ENCODE measurements around the gene HCN2. TPM values are rescaled to one million over a fixed set of nuclear protein-coding genes. Genes with fewer than 3 reads are reported as not detected.

HCN2 gene
- total and polyA plus RNA-seq, 2 of the 13 experiments (the other 11 are each of a cell fraction or from before 2014, with no cell fraction given) = 0.01 TPM; not detected in 1

- peak; percentile 76; the same call in 1 of the 2 replicates for TF ChIP-seq TBX2 (CRISPR knock-in tag; IDR thresholded peaks at IDR 0.05; ENCODE audit: borderline replicate concordance)
- no peak for TF ChIP-seq ZNF773 (CRISPR knock-in tag; IDR thresholded peaks at IDR 0.05; ENCODE audit: borderline replicate concordance)
- peak; percentile 29; the same call in 1 of the 2 replicates for TF ChIP-seq ZNF460 (CRISPR knock-in tag; IDR thresholded peaks at IDR 0.05; ENCODE audit: borderline replicate concordance)
- peak; percentile 59 for TF ChIP-seq YY1 (IDR thresholded peaks at IDR 0.05; ENCODE audit: insufficient read depth, insufficient replicate concordance, low read depth, low read length)
- TF ChIP-seq SP5 (CRISPR knock-in tag; IDR thresholded peaks at IDR 0.05; ENCODE audit: borderline replicate concordance, low read depth) = 0 out of 2 replicates have a peak, but pooled peaks have one; percentile 19
- TF ChIP-seq PLSCR1 (CRISPR knock-in tag; IDR thresholded peaks at IDR 0.05; ENCODE audit: borderline replicate concordance) = no peak
- no peak for TF ChIP-seq GPN1 (CRISPR knock-in tag; IDR thresholded peaks at IDR 0.05; ENCODE audit: borderline replicate concordance)
- TF ChIP-seq ZNF558 (CRISPR knock-in tag; IDR thresholded peaks at IDR 0.05; ENCODE audit: borderline replicate concordance) = no peak
- TF ChIP-seq HOMEZ (CRISPR knock-in tag; IDR thresholded peaks at IDR 0.05; ENCODE audit: low read depth) = peak; percentile 22; the same call in 1 of the 2 replicates
- TF ChIP-seq MAZ (IDR thresholded peaks at IDR 0.05; ENCODE audit: borderline replicate concordance, low read depth, low read length) = peak; percentile 69; the same call in 1 of the 2 replicates
- peak; percentile 81 for TF ChIP-seq MAZ (CRISPR knock-in tag; IDR thresholded peaks at IDR 0.05; ENCODE audit: low read depth)
- TF ChIP-seq YEATS2 (CRISPR knock-in tag; IDR thresholded peaks at IDR 0.05; ENCODE audit: borderline replicate concordance) = peak; percentile 30; the same call in 1 of the 2 replicates
- TF ChIP-seq CSRNP1 (CRISPR knock-in tag; IDR thresholded peaks at IDR 0.05) = peak; percentile 71; the same call in 1 of the 2 replicates
- TF ChIP-seq MAF1 (CRISPR knock-in tag; IDR thresholded peaks at IDR 0.05; ENCODE audit: borderline replicate concordance) = no peak; the same call in 1 of the 2 replicates
- no peak for TF ChIP-seq ZFP36L2 (CRISPR knock-in tag; IDR thresholded peaks at IDR 0.05)
- TF ChIP-seq ZNF44 (CRISPR knock-in tag; IDR thresholded peaks at IDR 0.05) = no peak
- 0 out of 2 replicates have a peak, but pooled peaks have one; percentile 67 for TF ChIP-seq RFXAP (CRISPR knock-in tag; IDR thresholded peaks at IDR 0.05; ENCODE audit: borderline replicate concordance)
- peak; percentile 60; the same call in 1 of the 2 replicates for TF ChIP-seq ZSCAN31 (CRISPR knock-in tag; IDR thresholded peaks at IDR 0.05; ENCODE audit: low read depth)
- TF ChIP-seq ZNF609 (CRISPR knock-in tag; IDR thresholded peaks at IDR 0.05; ENCODE audit: borderline replicate concordance) = peak; percentile 39; the same call in 1 of the 2 replicates
- no peak for TF ChIP-seq EZH2 (conservative IDR thresholded peaks at IDR 0.05; ENCODE audit: low read depth, low read length)
Measured at GRCh38 chr19:664913-665443, 75.3 kb downstream of the HCN2 start (continued).

Measured in HepG2 (cell line).